DND-41 (cell line): ENCODE measurements around the gene SETD1A.

ENCODE experiments used
- ATAC-seq: fragments of 200-7000 bp; cut with Tn5 transposase; 3 replicates; pipeline ENCODE4 v1.9.1; 2021; ENCODE audit warnings: low read depth; ENCODE audit not compliant: insufficient read depth
- DNase-seq: peaks from one replicate; pipeline ENCODE4 v3.0.0-alpha.2; 2020
- H2AFZ ChIP-seq: 2 replicates; pipeline ENCODE4 v1.6.0; 2012; ENCODE audit warnings: low read depth, low read length
- H3K27ac ChIP-seq: 2 replicates; pipeline ENCODE4 v1.5.1; 2012; ENCODE audit warnings: low read length, inconsistent platforms
- H3K27me3 ChIP-seq: fragments of 200-600 bp; sonication (generic); 2 replicates; pipeline ENCODE4 v1.6.0; 2012; ENCODE audit warnings: low read length, mild to moderate bottlenecking, inconsistent platforms; ENCODE audit not compliant: insufficient read depth, poor library complexity
- H3K36me3 ChIP-seq: 2 replicates; pipeline ENCODE4 v1.5.1; 2012; ENCODE audit warnings: low read length, inconsistent platforms; ENCODE audit not compliant: insufficient read depth
- H3K4me1 ChIP-seq: 2 replicates; pipeline ENCODE4 v1.5.1; 2012; ENCODE audit warnings: mild to moderate bottlenecking, low read length; ENCODE audit not compliant: insufficient read depth
- H3K4me2 ChIP-seq: 2 replicates; pipeline ENCODE4 v1.6.0; 2012; ENCODE audit warnings: mild to moderate bottlenecking, moderate library complexity, low read length, inconsistent platforms; ENCODE audit not compliant: insufficient read depth
- H3K4me3 ChIP-seq, 2 experiments: fragments of 200-600 bp in 1 of 2; shearing (Covaris generic) in 1 of 2; 2 replicates each; pipeline ENCODE4 v1.5.1; 2012 to 2016; ENCODE audit warnings: inconsistent platforms in 2 of 2, low read length in 2 of 2, mild to moderate bottlenecking in 2 of 2, low read depth in 1 of 2, moderate library complexity in 1 of 2
- H3K79me2 ChIP-seq: 2 replicates; pipeline ENCODE4 v1.6.0; 2012; ENCODE audit warnings: low read length, inconsistent platforms; ENCODE audit not compliant: insufficient read depth
- H3K9ac ChIP-seq: 2 replicates; pipeline ENCODE4 v1.6.0; 2012; ENCODE audit warnings: low read depth, mild to moderate bottlenecking, inconsistent platforms, low read length, moderate library complexity
- H3K9me3 ChIP-seq: 2 replicates; pipeline ENCODE4 v1.5.1; 2012; ENCODE audit warnings: low read length, moderate library complexity, mild to moderate bottlenecking, inconsistent platforms; ENCODE audit not compliant: insufficient read depth, severe bottlenecking
- H4K20me1 ChIP-seq: 2 replicates; pipeline ENCODE4 v1.6.0; 2012; ENCODE audit warnings: low read length; ENCODE audit not compliant: insufficient read depth
- CTCF ChIP-seq: IDR thresholded peaks from 2 replicates; pipeline ENCODE4 v1.5.1; 2012; ENCODE audit warnings: borderline replicate concordance, low read length, moderate library complexity, mild to moderate bottlenecking; ENCODE audit not compliant: poor library complexity, severe bottlenecking; ENCODE audit errors: extremely low read depth
- EZH2 ChIP-seq: IDR thresholded peaks from 3 replicates; pipeline ENCODE4 v1.6.1; 2012; ENCODE audit warnings: borderline replicate concordance, low read depth, mild to moderate bottlenecking, moderate library complexity, low read length, inconsistent platforms; ENCODE audit not compliant: severe bottlenecking

SETD1A gene

GRCh38 chr16:30967795-30968194 is 10.2 kb downstream of the SETD1A start:
- Histone ChIP-seq H3K27me3 (no peaks in the 10 kb centered on the region), H3K4me2 (no peak overlapping the region), H3K4me1 (no peaks in the 10 kb centered on the region), H3K27ac (no peak overlapping the region), H3K79me2 (0 out of 2 replicates have a peak, but pooled peaks cover 5% of the 10 kb centered on the region), H3K36me3 (peaks cover 91% of the 10 kb centered on the region), H2AFZ (no peak overlapping the region), H4K20me1 (peaks cover 27% of the 10 kb centered on the region), H3K9me3 (no peaks in the 10 kb centered on the region), H3K4me3 (no peak overlapping the region), H3K9ac (no peak overlapping the region)
- no peak for ATAC-seq
- TF ChIP-seq CTCF (no peak), EZH2 (no peak)
- no peak for DNase-seq

- H3K36me3 ChIP-seq, result peaks cover 91% of the 10 kb centered on the region
- no peaks in the 10 kb centered on the region for H3K27me3 ChIP-seq
- H3K4me3 ChIP-seq, result no peak overlapping the region
- H3K79me2 ChIP-seq, result 0 out of 2 replicates have a peak, but pooled peaks cover 5% of the 10 kb centered on the region
- no peak overlapping the region for H3K9ac ChIP-seq
- no peak overlapping the region for H2AFZ ChIP-seq
- ATAC-seq, result no peak
- no peaks in the 10 kb centered on the region for H3K9me3 ChIP-seq
- DNase-seq, result no peak
- H3K4me2 ChIP-seq, result no peak overlapping the region
- no peaks in the 10 kb centered on the region for H3K4me1 ChIP-seq
- no peak overlapping the region for H3K27ac ChIP-seq
- TF ChIP-seq CTCF (no peak), EZH2 (no peak)
- H4K20me1 ChIP-seq, result peaks cover 30% of the 10 kb centered on the region
These were observed 11.8 kb downstream of the SETD1A start for GRCh38 chr16:30969246-30969842.

GRCh38 chr16:30971298-30971697 is 13.7 kb downstream of the SETD1A start:
- H3K79me2 ChIP-seq, result 0 out of 2 replicates have a peak, but pooled peaks cover 2% of the 10 kb centered on the region
- H2AFZ ChIP-seq, result no peak overlapping the region
- no peak overlapping the region for H3K4me3 ChIP-seq
- no peaks in the 10 kb centered on the region for H3K9me3 ChIP-seq
- no peak overlapping the region for H3K4me2 ChIP-seq
- peaks cover 93% of the 10 kb centered on the region for H3K36me3 ChIP-seq
- TF ChIP-seq EZH2 (no peak), CTCF (no peak)
- no peak overlapping the region for H3K27ac ChIP-seq
- no peaks in the 10 kb centered on the region for H3K4me1 ChIP-seq
- H4K20me1 ChIP-seq, result peaks cover 14% of the 10 kb centered on the region
- H3K9ac ChIP-seq, result no peak overlapping the region
- ATAC-seq (no peak), DNase-seq (no peak)
- no peaks in the 10 kb centered on the region for H3K27me3 ChIP-seq
